Bronchial epithelial cell (primary cell): ENCODE results near the gene PPP1R7. TPM values are rescaled to one million over a fixed set of nuclear protein-coding genes. Genes with fewer than 3 reads are reported as not detected.

Experiments used
- DNase-seq: peaks from one replicate; pipeline ENCODE4 v3.0.0-alpha.2; 2010; ENCODE audit warnings: low read depth
- FAIRE-seq: peaks from 2 replicates; lab custom pipeline; 2011; peaks lifted over from hg19 to GRCh38; lab: Jason Lieb, UNC
- H3K27me3 ChIP-seq: 2 replicates; pipeline ENCODE4 v1.5.1; 2011; ENCODE audit warnings: low read length; ENCODE audit not compliant: control insufficient read depth, insufficient read depth
- H3K36me3 ChIP-seq: 2 replicates; pipeline ENCODE4 v1.5.1; 2011; ENCODE audit warnings: low read length; ENCODE audit not compliant: control insufficient read depth, insufficient read depth
- H3K4me3 ChIP-seq: 2 replicates; pipeline ENCODE4 v1.5.1; 2011; ENCODE audit warnings: mild to moderate bottlenecking, low read depth, low read length, control low read depth
- total RNA-seq: library from RNA; depleted of rRNA; stranded (reverse); fragments of >200 nt; gene quantifications from 2 replicates; pipeline ENCODE4 v1.2.1, GENCODE V29; 2014
- TF ChIP-seq, protein P1 (sequence below): IDR thresholded peaks from 2 replicates; pipeline ENCODE4 v1.5.1; 2011; ENCODE audit warnings: mild to moderate bottlenecking, moderate library complexity, low read length, control low read depth, inconsistent platforms; ENCODE audit not compliant: insufficient read depth, severe bottlenecking

The PPP1R7 gene
- total RNA-seq, 1 donor from 2014 or later, result 32.4 TPM

DNA sequence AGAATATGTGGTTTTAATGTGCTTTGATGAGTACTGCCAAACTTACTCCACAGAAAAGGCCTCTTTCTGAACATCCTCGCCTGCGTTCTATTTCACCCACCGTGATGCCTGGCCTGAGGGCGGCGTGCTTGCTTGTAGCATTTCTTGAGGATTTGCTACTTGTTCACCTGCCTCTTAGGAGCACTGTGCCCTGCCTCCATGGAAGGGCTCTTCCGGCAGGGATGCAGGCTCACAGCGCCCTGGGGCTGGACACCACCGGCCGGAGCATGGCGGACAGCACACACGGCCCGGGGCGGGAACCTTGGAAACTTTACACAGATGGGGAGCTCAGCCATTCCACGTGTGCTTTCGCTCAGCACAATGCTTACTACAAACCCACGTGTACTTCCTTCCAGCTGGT, 75.3 kb downstream of the PPP1R7 start:
- FAIRE-seq, result no peak
- Histone ChIP-seq H3K36me3 (peaks cover 26% of the 10 kb centered on the region), H3K27me3 (no peaks in the 10 kb centered on the region), H3K4me3 (no peak overlapping the region)
- no peak for DNase-seq
- TF ChIP-seq, protein P1, sequence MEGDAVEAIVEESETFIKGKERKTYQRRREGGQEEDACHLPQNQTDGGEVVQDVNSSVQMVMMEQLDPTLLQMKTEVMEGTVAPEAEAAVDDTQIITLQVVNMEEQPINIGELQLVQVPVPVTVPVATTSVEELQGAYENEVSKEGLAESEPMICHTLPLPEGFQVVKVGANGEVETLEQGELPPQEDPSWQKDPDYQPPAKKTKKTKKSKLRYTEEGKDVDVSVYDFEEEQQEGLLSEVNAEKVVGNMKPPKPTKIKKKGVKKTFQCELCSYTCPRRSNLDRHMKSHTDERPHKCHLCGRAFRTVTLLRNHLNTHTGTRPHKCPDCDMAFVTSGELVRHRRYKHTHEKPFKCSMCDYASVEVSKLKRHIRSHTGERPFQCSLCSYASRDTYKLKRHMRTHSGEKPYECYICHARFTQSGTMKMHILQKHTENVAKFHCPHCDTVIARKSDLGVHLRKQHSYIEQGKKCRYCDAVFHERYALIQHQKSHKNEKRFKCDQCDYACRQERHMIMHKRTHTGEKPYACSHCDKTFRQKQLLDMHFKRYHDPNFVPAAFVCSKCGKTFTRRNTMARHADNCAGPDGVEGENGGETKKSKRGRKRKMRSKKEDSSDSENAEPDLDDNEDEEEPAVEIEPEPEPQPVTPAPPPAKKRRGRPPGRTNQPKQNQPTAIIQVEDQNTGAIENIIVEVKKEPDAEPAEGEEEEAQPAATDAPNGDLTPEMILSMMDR, result no peak

DNA sequence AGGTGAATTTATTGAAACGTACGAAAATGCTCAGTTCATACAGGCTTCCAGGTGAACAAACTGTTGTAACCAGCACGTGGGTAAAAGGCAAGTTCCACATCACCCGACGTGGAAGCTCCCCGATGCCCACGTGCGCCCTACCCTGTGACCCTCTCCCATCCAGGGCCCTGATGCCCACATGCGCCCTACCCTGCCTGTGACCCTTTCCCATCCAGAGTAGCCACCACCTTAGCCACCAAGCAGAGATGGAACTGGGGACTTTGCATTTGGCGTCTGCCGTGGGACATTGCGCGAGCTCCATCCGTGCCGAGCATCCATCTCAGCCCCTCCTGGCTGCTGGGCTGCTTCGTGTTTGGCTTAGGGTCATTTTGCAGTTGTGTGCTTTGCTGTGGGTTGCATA, 75.7 kb downstream of the PPP1R7 start:
- DNase-seq (no peak), FAIRE-seq (no peak)
- TF ChIP-seq, protein P1, result no peak
- peaks cover 28% of the 10 kb centered on the region for H3K36me3 ChIP-seq
- no peaks in the 10 kb centered on the region for H3K27me3 ChIP-seq
- H3K4me3 ChIP-seq, result no peak overlapping the region

DNA sequence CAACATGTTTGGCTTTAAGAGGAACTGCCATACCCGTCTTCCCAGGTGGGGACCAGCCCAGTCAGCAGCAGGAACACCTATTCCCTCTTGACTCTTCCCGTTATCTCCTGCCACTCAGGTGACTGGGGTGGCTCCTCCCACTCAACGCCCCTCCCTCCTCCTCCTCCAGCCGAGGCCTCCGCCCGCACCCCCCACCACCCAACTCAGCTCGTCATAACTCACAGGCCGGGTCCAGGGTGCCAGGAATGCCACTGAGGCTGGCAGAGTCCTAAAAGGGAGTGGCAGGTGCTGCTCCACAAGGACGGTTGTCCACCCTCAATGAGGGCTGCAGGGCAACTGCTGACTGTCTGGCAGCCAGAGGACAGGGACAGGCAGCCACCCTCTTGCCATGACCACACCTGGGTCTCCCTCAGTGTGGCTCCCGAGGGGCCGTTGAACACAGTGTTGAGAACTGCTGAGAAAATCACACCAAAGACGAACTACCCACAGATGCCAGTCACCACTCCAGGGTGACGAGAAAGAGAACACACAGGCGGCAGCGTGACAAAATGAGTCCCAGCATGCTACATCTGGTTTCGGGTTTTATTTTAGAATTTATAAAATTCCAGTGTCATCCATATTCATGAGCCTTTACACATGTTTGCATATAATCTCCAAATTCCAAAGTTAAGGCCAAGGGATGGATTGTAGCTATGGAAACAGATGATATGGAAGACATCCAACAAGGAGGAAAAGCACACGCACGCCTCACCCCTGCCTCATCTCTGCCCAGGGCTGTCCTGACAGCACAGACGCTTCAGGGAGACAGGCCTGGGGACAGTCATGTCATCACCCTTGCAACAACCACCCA, 76.7 kb downstream of the PPP1R7 start:
- DNase-seq, result no peak
- FAIRE-seq, result no peak
- H3K36me3 ChIP-seq, result peaks cover 34% of the 10 kb centered on the region
- no peak overlapping the region for H3K4me3 ChIP-seq
- TF ChIP-seq, protein P1, result no peak
- H3K27me3 ChIP-seq, result no peaks in the 10 kb centered on the region

DNA sequence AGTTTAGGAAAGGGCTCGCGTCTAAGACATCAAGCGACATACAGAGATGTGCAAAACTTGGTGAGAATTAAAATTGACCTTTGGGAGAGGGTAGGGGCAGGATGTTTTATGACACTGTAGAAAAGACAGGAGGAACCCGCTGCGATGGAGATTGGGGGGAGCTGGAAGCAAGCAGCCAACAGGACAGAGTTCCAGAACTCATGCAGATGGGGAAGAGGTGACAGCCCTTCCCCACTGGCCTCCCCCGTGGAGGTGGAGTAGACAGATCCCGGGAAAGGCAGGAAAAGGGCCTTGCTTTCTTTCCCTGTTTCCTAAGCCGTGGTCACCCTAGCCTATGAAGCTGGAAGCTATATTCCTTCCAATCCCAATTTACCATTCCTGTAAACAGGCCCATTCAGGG, 77.3 kb downstream of the PPP1R7 start:
- TF ChIP-seq, protein P1, result no peak
- no peak for DNase-seq
- Histone ChIP-seq H3K36me3 (peaks cover 36% of the 10 kb centered on the region), H3K4me3 (no peak overlapping the region), H3K27me3 (no peaks in the 10 kb centered on the region)
- FAIRE-seq, result no peak

DNA sequence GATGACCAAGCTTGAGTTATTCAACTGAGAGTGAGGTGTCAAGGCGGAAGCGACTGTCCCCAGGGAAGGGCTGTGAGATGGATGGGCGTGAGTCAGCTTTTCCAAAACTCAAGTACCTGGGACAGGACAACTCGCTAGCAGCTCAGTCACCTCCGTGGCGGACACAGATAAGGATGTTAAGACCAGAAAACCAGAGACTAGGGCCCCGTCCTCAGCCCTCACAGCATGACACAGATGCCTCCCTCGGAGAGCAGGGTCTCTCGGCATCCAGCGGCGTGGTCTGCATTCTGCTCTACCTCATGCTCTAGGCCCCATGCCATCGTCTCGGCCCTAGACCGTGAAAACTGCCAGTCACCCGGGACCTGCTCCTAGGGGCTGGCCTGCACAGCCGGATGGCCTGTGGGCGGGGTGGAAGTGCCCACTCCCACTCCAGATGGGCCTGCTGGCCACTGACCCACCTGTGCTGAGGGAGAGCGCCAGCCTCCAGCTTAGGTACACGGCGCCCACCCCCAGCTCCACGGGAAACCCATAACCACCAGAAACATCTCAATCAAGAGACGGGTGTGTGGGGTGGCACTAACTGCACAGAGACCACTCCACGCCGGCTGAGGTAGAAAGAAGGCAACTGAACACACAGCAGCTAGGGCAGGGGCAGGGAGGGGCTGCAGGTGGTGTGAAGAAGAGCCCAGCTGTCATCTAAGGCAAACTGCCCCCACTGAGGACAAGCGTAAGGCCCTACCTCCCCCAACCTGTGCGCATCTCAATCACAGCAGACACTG, 78.0 kb downstream of the PPP1R7 start:
- FAIRE-seq, result no peak
- TF ChIP-seq, protein P1, result no peak
- DNase-seq, result no peak
- no peaks in the 10 kb centered on the region for H3K27me3 ChIP-seq
- H3K36me3 ChIP-seq, result peaks cover 40% of the 10 kb centered on the region
- no peak overlapping the region for H3K4me3 ChIP-seq
